Measurements from ENCODE around the gene PNMA6F.

The PNMA6F gene

DNA sequence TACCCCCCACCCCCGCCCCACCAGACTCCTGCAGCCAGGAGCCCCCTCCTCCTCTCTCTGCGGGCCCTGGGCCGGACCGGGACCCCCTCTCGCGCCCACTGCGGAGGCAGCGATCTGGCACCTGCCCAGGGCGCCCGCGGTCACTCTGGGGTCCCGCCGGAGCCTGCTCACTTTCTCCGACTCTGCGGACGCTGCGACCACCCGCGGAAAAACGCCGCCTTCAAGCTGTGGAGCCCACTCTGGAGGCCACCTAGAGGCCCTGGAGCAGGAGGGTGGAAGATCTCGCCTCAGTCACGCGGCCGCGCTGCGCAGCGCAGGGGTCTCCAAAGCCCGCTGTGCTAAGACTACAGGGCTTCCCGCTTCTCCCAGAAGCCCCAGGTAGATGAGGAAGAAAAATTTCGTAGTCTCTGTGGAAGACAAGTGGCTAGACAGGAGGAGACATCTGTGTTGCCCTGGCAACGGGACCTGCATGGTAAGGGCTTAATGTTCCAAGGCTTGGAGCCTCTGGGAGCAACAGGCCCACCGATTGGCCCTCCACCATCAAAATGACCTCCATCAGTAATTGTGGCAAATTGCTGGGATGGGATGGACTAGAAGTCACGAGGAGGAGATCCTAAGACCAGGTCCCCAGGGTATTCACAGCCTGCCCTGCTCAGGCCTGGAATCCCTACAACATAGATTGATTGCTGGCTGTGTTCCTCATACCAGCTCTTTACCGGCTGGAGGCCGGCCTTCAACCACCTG is at the start of gene PNMA6F:
PNMA6F (minus strand) TSS at position 387 of the 744 bp plus-strand sequence. CDS start 1,093 bp downstream, outside the sequence.
- H3K4me3 ChIP-seq (ENCODE audit: low read length) = no peak within 1 kb of the TSS
- TF ChIP-seq, protein P1, sequence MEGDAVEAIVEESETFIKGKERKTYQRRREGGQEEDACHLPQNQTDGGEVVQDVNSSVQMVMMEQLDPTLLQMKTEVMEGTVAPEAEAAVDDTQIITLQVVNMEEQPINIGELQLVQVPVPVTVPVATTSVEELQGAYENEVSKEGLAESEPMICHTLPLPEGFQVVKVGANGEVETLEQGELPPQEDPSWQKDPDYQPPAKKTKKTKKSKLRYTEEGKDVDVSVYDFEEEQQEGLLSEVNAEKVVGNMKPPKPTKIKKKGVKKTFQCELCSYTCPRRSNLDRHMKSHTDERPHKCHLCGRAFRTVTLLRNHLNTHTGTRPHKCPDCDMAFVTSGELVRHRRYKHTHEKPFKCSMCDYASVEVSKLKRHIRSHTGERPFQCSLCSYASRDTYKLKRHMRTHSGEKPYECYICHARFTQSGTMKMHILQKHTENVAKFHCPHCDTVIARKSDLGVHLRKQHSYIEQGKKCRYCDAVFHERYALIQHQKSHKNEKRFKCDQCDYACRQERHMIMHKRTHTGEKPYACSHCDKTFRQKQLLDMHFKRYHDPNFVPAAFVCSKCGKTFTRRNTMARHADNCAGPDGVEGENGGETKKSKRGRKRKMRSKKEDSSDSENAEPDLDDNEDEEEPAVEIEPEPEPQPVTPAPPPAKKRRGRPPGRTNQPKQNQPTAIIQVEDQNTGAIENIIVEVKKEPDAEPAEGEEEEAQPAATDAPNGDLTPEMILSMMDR (conservative IDR thresholded peaks at IDR 0.05; ENCODE audit: low read length) = no peak
- no peak for DNase-seq (ENCODE audit: low read depth)

DNA sequence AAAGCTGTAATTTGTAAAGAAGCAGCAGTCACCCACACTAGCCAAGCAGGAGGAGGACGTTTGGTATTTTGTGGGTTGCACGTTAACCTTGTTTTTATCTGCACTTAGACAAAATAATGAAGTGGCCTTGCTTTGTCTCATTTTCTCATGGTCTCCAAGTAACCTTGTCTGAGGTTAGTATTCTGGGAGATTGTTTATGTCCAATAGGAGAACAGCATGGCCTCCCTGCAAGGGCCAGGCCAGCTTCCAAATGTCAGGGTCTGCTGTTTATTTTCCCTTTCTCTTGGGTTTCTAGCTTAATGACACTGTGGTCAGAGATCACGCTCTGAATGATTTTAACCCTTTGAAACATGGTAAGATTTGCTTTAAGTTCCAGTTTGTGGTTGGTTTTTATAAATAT is 49.7 kb upstream of the PNMA6F start:
- DNase-seq (ENCODE audit: low read depth) = no peak
- TF ChIP-seq, protein P1 (conservative IDR thresholded peaks at IDR 0.05; ENCODE audit: low read length) = no peak
- no peak overlapping the region for H3K4me3 ChIP-seq (ENCODE audit: low read length)

DNA sequence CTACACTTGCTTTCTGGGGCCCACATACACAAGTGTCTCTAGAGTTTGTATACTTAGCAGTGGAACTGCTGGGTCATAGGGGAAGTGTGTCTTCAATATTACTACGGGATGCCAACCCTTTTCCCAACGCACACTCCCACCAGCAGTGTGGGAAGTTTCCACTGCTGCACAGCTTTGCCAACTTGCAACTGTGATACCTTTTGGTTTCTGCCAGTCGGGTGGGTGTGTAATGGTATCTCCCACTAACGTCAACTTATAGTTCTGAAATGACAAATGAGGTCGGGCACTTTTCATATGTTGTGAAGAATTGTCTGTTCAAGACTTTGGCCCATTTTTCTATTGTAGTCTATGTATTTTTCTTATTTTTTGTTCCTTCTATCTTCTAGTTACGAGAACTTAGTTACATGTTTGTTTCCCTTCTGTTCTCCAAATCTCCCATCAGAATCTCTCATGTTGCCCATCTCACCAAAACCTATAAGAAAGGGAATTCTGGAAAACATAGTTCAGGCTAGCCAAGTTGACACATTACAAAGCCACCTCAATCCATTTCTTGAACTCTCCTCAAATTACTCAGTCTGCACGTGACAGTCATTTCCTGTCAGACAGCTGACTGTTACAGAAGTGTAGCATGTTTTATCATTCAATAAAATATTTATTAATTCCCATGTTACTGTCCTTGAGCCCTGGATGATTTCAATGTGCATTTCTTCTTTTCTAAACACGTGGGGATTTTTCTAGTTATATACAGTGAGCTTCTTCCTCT is 48.9 kb upstream of the PNMA6F start:
- DNase-seq (ENCODE audit: low read depth) = no peak
- TF ChIP-seq, protein P1 (conservative IDR thresholded peaks at IDR 0.05; ENCODE audit: low read length) = no peak
- no peak overlapping the region for H3K4me3 ChIP-seq (ENCODE audit: low read length)

DNA sequence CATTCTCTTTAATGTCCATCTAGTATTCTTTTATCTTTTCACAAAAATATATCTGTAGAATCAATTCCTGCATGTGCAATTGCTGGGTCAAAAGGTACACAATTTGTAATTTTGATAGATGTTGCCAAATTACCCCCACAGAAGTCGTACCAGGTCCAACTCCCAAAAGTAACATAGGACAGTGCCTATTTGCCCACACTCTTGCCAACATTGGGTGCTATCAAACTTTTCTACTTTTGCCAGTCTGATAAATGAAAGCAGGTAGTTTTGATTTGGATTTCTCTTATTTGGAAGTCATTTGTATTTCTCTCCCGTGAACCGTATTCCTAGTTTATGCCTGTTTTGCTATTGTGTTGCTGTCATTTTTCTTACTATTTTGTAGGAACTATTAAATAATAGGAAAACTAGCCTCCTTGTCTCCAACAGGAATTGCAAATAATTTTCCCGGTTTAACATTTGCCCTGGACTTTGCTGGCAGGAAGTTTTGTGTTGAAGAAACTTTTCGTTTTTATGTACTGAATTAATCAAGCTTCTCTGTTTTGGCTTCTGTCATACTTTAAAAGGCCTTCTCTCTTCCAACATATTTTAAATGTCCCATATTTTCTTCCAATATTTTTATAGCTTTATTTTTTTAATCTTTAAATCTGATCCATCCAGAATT is 45.4 kb upstream of the PNMA6F start:
- DNase-seq (ENCODE audit: low read depth) = no peak
- TF ChIP-seq, protein P1 (conservative IDR thresholded peaks at IDR 0.05; ENCODE audit: low read length) = no peak
- no peak overlapping the region for H3K4me3 ChIP-seq (ENCODE audit: low read length)

DNA sequence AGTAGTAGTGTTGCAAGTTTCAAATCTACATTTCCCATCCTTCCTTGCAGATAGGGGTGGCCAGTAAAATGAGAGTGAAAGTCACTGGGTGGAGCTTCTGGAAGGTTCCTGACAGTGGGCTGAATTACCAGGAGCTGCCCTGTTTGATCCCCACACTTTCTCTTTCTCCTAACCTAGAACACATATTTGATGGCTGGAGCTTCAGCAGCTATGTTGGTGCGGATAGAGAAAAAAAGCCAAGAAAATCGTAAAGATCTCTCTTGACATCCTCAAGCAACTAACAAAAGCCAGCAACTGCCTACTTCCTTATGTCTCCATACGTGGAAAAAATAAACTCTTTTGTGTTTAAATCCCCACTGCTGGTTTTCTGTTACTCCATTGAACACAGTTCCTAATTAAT is 44.6 kb upstream of the PNMA6F start:
- TF ChIP-seq, protein P1 (conservative IDR thresholded peaks at IDR 0.05; ENCODE audit: low read length) = no peak
- DNase-seq (ENCODE audit: low read depth) = no peak
- H3K4me3 ChIP-seq (ENCODE audit: low read length) = no peak overlapping the region

DNA sequence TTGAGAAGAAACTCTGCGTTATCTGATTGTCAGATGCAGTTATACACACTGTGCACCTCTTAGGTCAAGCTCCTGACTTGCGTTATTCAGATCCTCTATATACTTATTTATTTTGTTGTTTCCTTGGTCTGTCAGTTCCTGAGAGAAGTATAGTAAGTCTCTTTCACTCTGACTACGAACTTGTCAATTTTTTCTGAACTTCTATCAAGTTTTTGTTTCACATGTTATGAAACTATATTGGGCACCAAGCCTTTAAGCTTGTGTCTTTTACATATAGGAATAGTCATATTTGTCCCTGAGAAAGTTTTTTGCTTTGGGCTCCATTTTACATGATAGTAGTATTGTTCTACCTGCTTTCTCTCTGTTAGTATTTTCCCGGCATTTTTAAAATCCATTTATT is 44.1 kb upstream of the PNMA6F start:
- DNase-seq (ENCODE audit: low read depth) = no peak
- TF ChIP-seq, protein P1 (conservative IDR thresholded peaks at IDR 0.05; ENCODE audit: low read length) = no peak
- no peak overlapping the region for H3K4me3 ChIP-seq (ENCODE audit: low read length)

All from AG10803 (cell line).